Head of caudate nucleus (tissue), 42 donors: ENCODE results near the gene AP5B1.

ENCODE experiments used
- DNase-seq, 42 donors: peaks; one replicate each; pipeline versions ENCODE4 v3.0.0 to v3.0.0-alpha.2; 2020 to 2021; ENCODE audit warnings: mixed read lengths in 7 of 42
- intact Hi-C: fragments of 100-400 bp; cut with DNase I; formaldehyde crosslinking; loops from one replicate; pipeline ENCODE4 v1.15.0; 2022

Gene AP5B1

GRCh38 chr11:65803797-65804492 lies 23.2 kb upstream of the AP5B1 start:
- intact Hi-C loops, result no loop called here
- DNase-seq, result no peak

DNA sequence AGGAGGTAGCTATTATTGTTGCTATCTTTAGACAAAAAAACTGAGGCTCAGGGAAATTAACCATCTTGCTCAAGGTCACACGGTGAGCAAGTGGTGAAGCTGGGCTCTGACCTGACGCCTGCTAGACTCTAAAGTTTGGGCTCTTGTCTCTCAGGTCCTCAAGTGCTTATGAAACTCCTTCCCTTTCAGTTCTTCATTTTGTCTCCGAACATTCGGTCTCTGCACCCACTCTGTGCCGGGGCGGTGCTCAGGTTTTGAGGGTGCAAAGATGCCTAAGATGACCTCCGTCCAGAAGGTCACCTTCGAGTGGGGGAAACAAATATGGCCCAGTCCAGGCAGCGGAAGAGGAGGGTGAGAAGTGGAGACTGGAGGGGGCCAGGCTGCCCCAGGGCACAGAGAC lies 22.1 kb upstream of the AP5B1 start:
- DNase-seq, result no peak
- intact Hi-C loops, result no loop called here

DNA sequence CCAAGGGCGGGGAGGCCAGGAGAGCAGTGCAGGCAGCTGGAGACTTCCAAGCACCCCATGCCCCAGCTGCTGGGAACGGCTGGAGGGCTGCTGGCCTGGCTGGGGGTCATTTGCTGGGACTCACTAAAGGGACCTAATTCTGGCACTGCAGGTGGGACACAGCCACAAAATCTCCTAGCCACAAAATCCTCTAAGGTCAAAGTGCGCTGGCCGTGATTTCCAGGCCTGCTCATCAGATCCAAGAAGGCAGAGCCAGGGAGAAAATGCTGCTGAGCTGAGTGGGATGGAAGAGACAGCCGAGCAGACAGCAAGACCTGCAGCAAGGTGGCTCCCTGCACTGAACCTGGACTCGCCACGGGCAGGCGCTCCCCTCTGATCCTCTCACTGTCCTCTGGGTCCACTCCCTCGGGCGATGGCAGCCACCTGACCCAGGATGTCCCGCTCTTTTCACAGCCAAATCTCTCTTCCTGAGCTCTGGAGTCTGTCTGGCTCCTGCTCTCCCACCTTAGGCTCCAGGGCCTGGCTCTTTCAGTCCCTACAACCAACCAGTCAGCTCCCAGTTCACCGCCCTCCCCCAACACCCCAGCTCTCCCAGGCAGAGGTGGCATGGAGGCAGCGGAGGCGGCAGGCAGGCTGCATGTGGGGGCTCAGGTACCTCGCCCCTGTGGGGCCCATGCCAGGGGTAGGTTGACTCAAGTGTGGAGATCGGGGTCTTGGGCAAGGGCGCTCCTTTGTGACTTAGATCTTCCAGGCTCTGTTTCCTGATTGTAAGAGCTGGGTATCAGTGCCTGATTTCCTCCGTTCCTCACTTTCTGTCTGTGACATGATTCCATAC lies 20.6 kb upstream of the AP5B1 start:
- intact Hi-C loops, result no loop called here
- no peak for DNase-seq

DNA sequence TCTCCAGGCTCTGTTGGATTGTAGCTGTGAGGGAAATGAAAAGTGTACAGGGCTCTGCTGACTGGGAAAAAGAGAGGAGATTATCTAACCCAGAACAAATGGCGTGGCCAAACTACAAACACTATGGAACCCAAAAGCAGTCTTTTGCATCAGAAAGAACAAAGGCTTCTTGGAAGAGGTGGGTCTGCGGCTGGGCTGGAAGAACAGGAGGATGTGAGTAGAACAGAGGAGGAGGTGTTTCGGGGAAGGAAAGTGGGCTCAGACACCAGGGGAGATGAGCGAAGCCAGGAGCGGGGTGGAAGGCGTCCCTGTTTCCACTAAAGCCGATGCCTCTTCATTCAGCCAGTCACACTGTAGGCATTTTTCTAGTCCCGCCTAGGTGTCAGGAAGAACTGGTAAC lies 18.1 kb upstream of the AP5B1 start:
- no peak for DNase-seq
- intact Hi-C loops, result no loop called here

GRCh38 chr11:65797711-65798110 lies 16.9 kb upstream of the AP5B1 start:
- no peak for DNase-seq
- intact Hi-C loops, result no loop called here

DNA sequence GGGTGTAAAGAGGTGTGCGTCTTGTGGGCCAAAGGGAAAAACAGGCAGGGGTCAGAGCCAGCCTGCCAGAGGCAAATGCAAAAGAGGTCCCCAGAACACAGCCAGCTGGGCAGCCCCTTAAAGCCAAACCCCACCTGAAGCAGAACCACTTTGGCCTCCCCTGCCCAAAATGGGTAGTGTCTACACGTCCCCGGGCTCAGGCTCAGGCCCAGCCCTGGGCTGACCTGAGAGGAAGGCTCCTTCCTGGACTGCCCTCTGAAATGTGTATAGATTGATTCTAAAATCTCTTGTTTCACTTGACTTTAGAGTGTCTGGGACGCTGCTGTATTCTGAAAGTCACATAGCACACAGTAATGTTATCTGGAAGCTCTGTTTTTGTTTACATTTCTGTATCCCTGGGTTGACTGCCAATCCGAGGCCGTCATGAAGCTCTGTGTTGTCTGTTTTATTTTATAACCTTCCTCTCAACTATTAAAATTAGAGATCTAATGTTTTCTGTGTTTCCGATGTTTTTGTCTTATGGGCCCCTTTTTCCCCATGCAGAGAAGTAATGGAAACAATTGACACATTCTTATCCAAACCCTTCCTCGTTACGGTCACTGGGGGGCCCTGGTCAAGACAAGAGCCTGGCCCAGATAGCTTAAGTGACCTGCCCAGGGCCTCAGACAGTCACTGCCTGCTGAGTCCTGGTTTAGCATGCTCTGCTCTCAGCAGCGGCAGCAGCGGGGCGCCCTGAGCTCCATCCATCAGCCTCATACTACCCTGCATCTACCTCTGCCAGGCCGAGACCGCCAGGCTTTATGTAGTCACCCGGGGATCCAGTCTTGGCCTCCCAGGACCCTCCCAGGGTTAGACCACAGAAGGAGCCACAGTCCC lies 16.2 kb upstream of the AP5B1 start:
- intact Hi-C loops, result no loop called here
- DNase-seq, result no peak

- intact Hi-C loops, result no loop called here
- no peak for DNase-seq
These were observed 14.1 kb upstream of the AP5B1 start for GRCh38 chr11:65794570-65795510.

DNA sequence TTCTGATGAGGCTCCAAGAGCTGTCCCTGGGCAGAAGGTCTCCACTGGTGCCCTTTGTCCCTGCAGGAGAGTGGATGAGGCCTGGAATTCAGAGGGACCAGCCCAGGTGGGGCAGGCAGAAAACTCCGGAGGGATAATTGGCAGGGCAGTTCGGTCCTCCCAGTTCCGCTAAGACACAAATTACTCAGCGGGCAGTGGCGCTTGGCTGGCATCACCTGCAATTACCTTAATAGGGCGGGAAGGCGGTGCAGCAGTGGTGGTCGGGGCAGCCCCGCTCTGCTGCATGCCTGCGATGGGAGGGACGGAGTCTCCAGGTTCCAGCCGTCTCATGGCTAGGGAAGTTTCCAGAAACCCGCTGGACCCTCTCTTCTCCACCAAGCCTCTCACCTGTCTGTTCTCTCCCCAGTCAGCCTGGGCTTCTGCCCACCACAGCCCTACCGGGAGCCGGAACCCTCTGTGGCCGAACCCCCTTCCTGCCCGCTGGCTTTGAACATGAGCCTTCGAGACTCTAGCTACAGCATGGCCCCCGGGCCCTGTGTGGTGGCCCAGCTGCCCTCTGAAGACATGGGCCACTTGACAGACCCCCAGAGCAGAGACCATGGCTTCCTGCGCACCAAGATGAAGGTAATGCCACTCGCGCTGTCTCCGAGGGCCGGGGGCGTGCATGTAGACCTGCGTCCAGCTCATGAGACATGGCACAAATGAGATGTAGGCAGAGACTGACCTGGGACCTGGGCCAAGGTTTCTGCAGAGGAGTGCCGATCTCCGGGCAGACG lies 13.0 kb upstream of the AP5B1 start:
- no peak for DNase-seq
- intact Hi-C loops, result no loop called here

DNA sequence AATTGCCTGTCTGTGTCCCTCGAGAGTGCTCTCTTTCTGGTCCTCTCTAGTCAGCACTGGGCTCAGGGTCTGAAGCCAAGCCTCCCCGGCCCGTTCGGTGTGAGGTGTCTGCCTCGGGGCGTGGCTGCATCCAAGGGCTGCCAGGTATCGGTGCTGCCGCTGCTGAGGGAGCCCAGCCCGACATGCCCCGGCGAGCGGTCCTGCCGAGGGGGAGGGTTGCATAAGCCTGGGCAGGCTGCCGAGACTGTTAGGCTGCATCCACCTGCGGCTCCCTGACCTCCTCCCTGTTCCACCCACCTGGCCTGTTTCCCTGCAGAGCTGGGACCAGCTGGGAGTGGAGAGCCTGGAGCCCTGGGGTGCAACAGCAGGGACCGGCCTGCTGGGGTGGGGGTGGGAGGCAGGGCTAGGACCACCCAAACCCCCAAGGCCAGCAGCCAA lies 12.4 kb upstream of the AP5B1 start:
- no peak for DNase-seq
- intact Hi-C loops, result no loop called here

- intact Hi-C loops, result no loop called here
- DNase-seq, result no peak
These were observed 11.7 kb upstream of the AP5B1 start for GRCh38 chr11:65792456-65792855.

DNA sequence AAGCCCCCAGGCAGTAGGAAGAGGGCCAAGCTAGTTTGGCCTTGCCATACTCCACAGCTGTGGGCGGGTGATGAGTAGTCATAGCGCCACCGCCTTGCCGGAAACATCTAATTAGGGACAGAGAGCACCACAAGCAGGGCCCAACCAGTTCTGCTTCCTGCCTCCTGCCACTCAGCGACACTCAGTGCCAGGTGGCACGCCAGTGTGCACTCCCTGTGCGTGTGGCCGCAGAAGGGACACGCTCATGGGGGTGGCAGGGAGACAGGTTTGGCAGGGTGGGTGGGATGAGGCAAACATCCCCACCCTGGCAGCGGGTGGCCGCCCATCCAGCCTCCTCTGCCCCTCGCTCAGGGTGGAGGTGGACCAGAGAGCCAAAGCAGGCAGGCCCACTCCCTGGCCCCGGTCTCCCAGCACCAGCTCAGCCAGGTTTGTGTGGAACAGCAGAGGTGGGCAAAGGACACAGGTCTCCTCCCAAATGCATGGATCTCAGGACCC lies 11.0 kb upstream of the AP5B1 start:
- intact Hi-C loops, result no loop called here
- no peak for DNase-seq

- intact Hi-C loops, result no loop called here
- DNase-seq, result no peak
These were observed 10.3 kb upstream of the AP5B1 start for GRCh38 chr11:65790902-65791650.

GRCh38 chr11:65790104-65790901 lies 9.5 kb upstream of the AP5B1 start:
- intact Hi-C loops, result no loop called here
- no peak for DNase-seq

- no peak for DNase-seq
- intact Hi-C loops, result no loop called here
These were observed 8.7 kb upstream of the AP5B1 start for GRCh38 chr11:65789230-65790103.

GRCh38 chr11:65788821-65789220 lies 8.0 kb upstream of the AP5B1 start:
- DNase-seq, result no peak
- intact Hi-C loops, result no loop called here
